CD4-positive, alpha-beta T cell treated with Interleukin-17A for 4 hours (primary cell): Measurements from ENCODE around the gene SBNO1.
"Not testable (repeated sequence)": the region's sequence is repeated elsewhere in the genome, so short reads cannot be mapped to it uniquely, and the experiment has no call there.

Experiments used
- DNase-seq: peaks from one replicate; pipeline ENCODE4 v3.0.0-alpha.2; 2020; ENCODE audit warnings: mixed read lengths

The SBNO1 gene

DNA sequence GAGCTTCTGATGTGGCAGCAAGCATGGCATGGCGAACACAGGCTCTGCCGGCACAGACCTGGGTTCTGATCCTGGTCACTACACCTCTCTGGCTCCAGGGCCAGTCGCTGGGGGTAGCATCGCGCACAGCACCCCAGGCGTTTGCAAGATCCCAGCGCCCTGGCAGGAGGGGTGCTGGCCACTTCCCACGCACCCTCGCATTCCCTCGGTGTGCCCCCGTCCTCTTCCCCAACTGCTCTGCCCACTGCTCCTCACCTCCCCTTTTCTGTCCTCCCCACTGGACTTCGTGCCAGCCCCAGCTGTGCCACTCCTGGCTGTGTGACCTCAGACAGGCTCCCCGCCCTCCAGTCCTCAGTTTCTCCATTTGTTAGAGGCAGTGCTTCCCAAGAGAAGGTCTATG is 95.8 kb downstream of the SBNO1 start:
- no peak for DNase-seq

DNA sequence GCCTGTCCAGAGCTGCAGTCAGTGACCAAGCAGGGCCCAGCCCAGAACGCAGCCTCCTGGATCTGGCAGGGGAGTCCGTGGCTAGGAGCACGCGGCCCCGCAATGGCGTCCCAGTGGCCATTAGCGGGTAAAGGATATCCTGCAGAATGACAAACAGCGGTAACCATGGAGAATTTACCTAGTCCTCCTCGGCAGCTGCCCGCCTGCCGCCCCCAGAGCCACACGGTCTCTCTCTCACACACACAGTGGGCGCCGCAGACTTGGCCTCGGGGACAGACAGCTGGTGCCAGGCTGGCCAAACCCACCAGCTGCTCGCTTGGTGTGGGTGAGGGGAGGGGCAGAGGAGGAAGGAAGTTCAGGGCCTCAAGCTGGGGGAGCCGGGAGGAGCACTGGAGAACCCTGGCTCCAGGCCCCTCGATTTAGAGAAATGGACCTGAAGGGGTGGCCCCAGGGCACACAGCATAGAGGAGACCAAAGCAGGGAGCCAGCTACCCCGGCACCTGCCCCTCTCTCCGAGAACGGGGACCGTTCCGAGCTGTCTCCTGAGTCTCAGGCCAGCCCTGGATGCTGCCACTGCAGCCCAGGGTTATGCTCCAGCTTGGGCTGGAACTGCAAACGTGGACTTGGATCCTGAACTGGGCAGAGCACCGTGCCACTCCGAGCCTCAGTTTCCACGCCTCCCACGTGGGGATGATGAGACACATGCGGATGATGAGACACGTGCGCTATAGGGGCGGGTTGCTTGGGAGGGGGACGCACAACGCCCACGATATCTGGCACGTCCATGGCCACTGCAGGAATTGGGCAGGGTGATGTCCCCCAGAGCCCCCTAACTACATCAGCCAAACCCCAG is 96.4 kb downstream of the SBNO1 start:
- no peak for DNase-seq

DNA sequence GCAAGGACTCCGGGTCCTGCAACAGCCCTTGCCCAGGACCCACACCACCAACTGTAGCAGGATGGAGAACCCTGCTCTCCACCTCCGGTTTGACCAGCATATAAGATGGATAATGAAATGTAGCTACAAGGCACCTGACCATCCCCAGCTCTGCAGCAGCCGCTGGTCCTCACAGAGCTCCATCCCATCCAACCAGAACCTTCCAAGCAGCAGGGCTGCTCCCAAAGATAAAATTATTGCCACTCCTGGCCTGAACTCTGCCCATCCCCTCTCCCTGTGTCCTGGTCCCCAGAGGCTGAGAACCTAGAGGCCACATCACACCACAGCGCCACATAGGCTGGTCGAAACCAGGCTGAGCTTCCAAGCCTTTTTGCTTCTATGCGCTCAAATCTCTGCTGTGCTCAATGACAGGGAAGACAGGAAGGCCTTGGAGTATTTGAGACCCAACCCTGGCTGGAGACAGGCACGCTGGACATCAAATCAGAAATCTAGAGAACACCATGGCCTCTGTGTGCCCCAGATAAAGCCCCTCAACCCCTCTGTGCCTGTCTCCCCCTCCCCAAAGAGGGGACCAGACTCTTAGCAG is 97.2 kb downstream of the SBNO1 start:
- no peak for DNase-seq

DNA sequence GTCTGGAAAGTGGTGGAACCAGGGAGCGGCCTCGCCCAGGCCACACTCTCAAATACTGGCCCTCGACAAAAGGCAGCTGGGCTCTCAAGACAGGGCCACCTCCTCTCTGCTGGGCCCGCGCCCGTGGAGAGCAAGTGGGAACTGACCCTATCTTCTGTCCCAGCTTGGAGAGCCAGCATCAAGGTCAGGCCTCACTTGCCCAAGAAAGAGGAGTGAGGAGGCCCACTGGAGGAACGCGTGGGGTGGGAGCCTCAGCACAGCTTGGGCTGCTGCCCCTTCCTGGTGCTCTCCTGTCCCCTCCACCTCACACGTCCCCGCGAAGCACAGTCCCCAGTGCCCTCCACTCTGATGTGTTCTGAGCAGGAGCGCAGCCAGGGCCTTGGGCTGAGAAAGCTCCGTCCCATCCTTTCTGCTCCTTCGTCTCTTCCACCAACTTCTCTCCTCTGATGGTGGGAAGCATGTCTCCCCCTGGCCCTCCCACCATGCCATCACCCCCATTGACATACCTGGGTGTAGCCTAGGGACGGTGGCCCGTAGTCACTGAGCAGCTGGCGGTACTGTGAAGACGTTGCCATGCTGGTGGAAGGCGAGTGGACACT is 97.9 kb downstream of the SBNO1 start:
- no peak for DNase-seq

DNA sequence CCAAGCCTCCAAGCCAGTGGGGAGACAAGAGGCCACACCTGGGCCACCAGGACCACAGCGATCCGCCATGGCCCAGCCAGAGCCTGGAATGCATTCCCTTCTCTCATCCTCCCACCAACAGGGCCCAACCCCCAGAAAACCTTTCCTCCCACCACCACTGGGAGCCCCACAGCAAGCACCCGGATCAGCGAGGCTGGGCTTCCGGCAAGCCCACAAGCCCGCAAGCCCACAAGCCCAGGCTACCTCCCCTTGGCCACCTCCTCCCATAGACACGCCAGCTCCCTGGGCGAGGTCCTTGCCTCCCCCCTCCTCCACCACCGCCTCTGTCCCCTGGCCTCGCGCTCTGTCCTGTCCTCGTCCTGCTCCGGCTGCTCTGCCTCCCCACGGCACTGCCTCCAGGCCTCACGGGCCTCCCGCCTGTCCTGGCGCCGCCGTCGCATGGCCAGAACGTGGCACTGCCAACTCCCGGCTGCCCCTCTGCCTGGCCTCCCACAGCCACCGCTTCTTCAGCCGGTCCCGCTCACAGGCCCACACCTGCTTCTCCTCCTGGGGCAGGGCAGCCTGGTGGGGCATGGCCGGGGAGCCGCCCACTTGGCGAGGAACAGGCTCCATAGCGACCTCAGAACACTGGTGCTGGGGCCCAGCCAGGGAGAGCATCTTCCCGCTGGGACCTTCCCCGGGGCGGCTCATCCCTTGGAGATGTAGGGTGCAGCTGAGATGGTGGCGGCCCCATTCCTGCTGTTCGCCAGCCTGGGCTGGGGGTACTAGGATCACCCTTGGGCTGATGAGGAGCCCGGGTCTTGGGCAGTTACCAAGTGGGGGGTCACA is 98.6 kb downstream of the SBNO1 start:
- no peak for DNase-seq

DNA sequence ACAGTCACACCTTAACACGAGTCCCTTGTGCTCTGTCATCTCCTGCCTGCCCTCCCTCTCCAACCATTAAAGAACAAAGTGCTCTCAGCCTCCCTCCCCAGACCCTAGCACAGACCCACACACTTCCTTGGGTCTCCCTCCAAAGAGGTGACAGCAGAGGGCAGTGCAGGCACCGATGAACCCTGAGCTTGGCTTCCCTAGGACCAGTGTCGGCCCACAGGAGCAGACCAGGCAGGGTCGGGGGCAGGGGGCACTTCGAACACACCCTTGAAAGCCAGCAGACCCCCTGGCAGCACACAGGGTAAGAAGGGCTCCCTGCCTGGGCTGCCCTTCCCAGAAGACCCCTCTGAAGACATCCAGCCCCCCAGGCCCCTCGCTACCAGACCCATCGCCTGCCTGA is 100.0 kb downstream of the SBNO1 start:
- DNase-seq: peak; percentile 23

DNA sequence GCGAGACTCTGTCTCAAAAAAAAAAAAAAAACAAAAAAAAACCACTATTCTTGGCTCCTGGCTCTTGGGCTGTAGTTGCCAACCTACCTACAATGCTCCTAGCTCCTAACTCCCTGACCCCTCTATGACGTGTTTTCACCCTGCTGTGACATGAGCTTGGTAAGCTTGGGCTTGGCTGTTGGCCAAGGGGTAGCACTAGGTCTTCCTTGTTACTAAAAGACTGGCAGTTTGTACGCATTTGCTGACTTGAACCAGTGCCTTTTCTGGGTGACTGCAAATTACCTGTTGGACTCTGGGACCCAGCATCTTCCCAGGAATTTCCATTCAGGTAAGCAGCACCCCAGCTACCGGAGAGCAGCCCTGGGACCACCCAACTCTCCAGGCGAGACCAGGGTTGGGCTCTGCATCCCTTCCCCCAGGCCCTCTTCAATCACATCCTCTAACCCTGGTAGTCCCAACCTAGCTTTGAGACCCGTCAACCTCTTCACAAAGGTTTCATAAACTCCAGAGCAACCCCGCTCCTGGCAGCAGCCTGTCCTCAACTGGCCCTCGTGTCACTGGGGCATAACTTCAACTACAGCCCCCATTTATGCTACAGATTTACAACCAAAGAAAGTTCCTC is 101.3 kb downstream of the SBNO1 start:
- no peak for DNase-seq

DNA sequence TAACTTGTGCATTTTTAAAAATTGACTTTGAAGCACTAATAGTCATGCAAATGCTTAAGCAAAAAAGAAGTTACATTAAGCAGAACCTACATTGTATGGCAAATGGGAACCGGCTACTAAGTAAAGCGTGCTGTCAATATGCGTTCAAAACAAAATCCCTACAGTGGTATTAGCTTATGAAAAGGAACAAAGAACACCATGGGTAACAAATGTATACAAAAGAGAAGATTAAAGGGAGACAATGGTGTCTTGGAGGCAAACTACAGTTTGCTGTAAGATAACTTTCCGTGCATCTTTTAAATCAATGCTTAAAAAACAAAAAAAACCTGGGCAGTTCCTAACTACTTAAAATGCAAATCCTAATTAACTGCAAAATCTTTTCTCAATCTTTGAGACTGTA is 103.5 kb downstream of the SBNO1 start:
- no peak for DNase-seq

DNA sequence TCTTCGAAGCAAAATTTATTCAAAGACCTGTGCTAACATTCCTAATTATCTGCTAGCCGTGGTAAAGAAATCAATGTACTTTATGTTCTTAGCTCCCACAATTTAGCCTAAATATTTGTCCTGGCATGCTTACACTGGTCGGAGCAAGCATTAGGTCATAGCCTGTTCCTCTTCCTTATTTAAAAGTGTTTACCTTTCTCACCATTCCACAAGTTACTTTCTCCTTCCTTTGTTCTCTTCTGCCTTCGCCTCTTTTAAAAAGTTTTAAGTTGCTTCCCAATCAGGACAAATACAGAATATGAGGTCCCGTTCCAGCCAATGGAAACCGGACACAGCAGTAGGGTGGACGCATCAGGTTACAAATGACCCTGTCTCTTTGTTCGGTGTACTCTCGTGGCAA is 104.6 kb downstream of the SBNO1 start:
- DNase-seq: no peak

DNA sequence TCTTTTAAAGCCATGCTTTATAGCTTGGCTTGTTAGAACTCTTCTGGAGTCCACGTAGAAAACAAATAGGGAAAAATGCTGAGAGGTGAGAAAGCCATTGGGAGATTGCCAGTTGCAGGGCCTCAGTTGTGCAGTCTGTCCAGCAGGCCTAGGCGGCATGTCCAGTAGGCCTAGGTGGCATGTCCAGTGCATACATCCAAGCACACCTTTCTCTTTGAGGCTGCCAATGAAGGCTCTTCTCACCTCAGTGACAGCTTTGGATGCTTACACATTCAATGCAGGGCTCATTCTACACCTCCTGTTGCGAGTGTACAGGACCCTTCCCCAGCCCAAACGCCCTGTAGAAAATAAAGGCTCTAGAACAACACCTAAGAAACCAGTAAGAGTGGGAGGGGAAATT is 106.1 kb downstream of the SBNO1 start:
- DNase-seq: no peak

DNA sequence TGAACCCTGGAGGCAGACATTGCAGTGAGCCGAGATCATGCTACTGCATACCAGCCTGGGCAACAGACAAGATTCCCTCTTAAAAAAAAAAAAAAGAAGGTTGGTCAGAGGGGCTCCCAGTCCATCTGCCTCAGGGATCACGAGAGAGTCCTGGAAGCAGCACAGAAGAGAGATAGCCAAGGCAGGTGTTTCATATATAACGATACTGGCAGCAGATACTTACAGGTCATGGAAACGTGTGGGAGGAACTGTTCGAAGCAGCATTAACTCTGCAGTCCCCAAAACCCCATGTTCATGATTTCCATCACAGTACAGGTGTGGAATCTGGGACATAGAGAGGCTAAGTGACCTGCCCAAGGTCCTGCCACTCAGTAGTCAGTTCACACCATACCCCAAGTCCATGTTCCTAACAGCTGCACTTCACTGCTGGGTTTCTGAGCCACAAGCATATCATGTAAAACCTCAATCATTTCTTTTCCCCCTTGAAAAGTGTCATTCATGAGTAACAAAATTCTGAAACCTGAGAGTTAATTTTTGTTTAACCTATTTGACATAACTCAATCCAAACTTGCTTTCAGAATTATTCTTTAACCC is 109.7 kb downstream of the SBNO1 start:
- DNase-seq: no peak

DNA sequence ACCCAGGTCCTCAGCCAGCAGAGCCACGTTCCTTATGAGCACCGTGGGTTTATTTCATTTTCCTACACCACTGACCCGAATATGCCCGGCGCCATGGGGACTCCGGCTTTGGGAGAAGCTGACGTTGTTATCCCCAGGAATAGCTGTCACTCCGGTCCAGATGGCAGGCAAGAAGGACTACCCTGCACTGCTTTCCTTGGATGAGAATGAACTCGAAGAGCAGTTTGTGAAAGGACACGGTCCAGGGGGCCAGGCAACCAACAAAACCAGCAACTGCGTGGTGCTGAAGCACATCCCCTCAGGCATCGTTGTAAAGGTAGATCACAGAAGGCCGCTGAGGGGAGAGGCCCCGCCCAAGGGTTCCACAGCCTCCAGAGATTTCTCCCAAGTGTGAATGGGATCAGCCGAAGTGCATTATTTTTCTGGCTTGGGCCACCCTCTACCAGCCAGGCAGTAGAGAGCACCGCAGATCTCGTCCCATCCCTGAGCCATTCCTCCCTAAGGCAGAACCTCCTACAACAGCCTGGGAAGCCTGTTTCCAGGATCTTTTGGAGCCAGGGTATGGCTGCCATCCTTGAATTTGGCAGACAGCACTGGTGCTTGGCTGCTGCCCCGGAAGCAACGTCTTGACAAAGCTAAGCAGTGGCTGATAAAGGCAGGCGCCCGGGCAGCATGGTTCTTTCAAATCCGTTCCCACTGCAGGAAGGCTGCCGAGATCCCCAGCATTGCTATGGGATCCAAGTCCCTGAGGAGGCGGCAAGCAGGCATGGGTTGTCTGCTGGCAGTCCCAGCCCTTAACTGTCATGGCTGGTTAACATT is 110.8 kb downstream of the SBNO1 start:
- DNase-seq: no peak

DNA sequence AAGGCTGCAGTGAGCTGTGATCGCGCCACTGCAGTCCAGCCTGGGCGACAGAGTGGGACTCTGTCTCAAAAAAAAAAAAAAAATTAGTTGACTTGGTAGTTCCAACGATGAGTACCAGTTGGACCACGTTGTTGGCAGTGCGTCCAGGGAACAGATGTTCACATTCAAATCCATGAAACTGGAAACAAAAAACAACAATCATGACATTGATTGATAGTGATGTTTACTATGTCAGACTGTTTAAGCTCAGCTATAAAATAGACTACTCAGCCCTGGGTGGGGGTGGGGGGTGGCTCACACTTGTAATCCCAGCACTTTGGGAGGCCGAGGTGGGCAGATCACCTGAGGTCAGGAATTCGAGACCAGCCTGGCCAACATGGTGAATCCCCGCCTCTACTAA is 112.3 kb downstream of the SBNO1 start:
- not testable (repeated sequence) for DNase-seq

DNA sequence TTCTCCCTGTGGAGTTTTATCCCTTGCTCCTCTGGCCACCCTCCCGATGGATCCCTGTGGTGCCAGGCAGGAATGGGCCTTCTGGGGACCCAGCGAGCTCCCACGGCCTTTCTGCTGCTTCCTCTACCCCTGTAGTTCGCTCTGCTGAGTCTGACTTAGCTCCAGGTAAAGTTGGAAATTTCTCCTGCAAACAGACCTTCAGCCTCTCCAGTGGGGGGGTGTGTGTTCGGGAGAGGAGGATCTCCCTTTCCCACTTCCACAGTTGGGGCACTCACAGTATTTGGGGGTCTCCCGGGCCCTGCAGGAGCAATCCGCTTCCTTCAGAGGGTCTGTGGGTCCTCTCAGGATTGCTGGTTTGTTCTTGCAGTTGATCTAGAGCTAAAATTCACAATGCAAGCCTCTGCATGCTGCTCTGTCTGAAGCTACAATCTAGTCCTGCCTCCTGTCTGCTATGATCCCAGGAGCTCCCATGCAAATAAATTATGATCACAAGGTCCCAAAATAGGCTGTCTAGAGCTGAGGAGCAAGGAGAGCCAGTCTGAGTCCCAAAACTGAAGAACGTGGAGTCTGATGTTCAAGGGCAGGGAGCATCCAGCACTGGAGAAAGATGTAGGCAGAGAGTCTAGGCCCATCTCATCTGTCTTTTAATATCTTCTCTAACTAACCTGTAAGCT is 113.1 kb downstream of the SBNO1 start:
- no peak for DNase-seq

DNA sequence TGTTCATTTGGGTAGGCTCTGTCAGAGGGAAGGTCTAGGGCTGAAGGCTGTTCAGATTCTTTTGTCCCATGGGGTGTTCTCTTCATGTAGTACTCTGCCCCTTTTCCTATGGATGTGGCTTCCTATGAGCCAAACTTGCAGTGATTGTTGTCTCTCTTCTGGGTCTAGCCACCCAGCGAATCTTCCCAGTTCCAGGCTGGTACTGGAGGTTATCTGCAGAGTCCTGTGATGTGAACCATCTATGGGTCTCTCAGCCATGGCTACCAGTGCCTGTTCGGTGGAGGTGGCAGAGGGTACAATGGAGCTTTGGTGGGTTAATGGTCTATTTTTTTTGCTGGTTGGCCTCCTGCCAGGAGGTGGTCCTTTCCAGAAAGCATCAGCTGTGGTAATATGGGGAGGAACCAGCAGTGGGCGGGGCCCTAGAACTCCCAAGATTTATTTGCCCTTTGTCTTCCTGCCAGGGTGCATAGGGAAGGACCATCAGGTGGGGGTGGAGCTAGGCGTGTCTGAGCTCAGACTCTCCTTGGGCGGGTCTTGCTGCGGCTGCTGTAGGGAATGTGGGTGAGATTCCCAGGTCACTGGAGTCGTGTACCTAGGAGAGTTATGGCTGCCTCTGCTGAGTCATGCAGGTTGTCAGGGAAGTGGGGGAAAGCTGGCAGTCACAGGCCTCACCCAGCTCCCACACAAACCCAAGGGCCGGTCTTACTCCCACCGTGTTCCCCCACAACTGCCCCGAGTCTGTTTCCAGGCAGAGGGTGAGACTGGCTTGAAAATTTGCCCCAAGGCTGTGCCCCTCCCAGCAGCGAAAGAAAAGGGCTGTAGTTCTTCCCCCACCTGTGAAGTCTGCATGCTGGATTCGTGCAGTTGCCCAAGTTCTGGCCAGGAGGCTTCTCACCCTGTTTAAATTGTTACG is 113.9 kb downstream of the SBNO1 start:
- DNase-seq: no peak

DNA sequence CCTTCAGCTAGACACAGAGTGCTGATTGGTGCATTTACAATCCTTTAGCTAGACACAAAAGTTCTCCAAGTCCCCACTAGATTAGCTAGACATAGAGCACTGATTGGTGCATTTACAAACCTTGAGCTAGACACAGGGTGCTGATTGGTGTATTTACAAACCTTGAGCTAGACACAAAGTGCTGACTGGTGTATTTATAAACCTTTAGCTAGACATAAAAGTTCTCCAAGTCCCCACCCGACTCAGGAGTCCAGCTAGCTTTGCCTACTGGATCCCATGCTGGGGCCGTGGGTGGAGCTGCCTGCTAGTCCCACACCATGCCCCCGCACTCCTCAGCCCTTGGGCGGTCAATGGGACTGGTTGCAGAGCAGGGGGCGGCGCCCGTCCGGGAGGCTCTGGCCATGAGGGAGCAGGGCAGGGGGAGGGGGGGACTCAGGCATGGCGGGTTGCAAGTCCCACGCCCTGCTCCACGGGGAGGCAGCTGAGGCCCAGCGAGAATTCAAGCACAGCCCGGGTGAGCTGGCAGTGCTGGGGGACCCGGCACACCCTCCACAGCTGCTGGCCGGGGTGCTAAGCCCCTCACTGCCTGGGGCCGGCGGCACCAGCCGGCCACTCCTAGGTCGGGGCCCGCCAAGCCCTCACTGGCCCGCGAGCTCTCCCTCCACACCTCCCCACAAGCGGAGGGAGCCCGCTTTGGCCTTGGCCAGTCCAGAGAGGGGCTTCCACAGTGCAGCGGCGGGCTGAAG is 115.5 kb downstream of the SBNO1 start:
- not testable (repeated sequence) for DNase-seq

DNA sequence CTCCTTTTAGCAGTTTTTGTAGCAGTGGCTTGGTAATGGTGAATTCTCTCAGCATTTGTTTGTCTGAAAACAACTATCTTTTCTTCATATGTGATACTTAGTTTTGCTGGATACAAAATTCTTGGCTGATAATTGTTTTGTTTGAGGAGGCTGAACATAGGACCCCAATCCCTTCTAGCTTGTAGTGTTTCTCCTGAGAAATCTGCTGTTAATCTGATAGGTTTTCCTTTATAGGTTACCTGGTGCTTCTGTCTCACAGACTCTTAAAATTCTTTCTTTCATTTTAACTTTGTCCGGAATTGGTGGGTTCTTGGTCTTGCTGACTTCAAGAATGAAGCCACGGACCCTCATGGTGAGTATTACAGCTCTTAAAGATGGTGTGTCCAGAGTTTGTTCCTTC is 116.5 kb downstream of the SBNO1 start:
- DNase-seq: not testable (repeated sequence)

DNA sequence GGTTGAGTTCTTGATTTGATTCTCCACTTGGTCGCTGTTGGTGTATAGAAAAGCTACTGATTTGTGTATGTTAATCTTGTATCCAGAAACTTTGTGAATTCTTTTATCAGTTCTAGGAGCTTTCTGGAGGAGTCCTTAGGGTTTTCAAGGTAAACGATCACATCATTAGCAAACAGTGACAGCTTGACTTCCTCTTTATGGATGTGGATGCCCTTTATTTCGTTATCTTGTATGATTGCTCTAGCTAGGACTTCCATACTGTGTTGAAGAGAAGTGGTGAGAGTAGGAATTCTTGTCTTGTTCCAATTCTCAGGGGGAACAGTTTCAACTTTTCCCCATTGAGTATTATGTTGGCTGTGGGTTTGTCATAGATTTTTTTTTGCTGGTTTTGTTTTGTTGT is 119.0 kb downstream of the SBNO1 start:
- DNase-seq: no peak

DNA sequence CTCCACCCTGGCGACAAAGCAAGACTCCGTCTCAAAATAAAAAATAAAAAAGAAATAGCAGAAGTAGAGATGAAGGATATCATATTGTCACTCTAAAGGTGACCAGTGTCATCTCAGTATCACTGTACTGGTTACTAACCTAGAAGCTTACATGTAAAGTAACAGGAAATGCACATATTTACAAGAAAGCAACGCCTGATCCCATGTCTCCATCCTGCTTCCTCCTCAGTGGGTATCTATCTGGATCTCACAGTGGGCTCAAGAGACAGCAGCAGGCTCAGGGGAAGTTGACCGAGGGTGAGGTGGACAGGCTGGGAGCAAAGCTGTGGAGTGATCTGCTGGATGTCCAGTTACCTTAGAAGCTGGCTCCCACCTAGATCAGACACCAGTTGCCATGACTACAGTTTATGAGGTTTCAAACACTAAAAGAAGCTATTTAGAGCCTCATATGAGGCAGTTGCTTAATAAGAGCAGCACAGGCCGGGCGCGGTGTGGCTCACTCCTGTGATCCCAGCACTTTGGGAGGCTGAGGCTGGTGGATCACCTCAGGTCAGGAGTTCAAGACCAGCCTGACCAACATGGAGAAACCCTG is 120.9 kb downstream of the SBNO1 start:
- DNase-seq: no peak
